Calu3 (cell line): ENCODE results near the gene SPECC1. TPM values are rescaled to one million over a fixed set of nuclear protein-coding genes. Genes with fewer than 3 reads are reported as not detected.
"Not testable (repeated sequence)": the region's sequence is repeated elsewhere in the genome, so short reads cannot be mapped to it uniquely, and the experiment has no call there.

Experiments
- BruUV-seq: library from RNA; stranded (reverse); fragments of 400-500 nt; replicated peaks from 2 replicates; lab custom pipeline; 2021; lab: Mats Ljungman, UMichigan
- CTCF ChIA-PET: fragments of 300-600 bp; sonication (Branson Sonifier 250); formaldehyde crosslinking; loops from one replicate; lab custom pipeline; 2022; ENCODE audit warnings: antibody characterized with exemption; lab: Charles Lee
- DNase-seq: peaks from one replicate; pipeline ENCODE4 v3.0.0; 2022
- H3K27ac Mint-ChIP-seq: one replicate; pipeline ENCODE4 v1.8.0; 2022; ENCODE audit warnings: mixed read lengths; ENCODE audit not compliant: unreplicated experiment
- H3K27me3 Mint-ChIP-seq: one replicate; pipeline ENCODE4 v1.8.0; 2022; ENCODE audit warnings: mixed read lengths; ENCODE audit not compliant: unreplicated experiment
- H3K36me3 Mint-ChIP-seq: one replicate; pipeline ENCODE4 v1.8.0; 2022; ENCODE audit warnings: mild to moderate bottlenecking, moderate library complexity, mixed read lengths; ENCODE audit not compliant: insufficient read depth, unreplicated experiment
- H3K4me1 Mint-ChIP-seq: one replicate; pipeline ENCODE4 v1.8.0; 2022; ENCODE audit warnings: mild to moderate bottlenecking, low read depth, mixed read lengths; ENCODE audit not compliant: unreplicated experiment
- H3K4me3 Mint-ChIP-seq: one replicate; pipeline ENCODE4 v1.8.0; 2022; ENCODE audit warnings: mild to moderate bottlenecking, low read depth, moderate library complexity, mixed read lengths; ENCODE audit not compliant: unreplicated experiment
- H3K9me3 Mint-ChIP-seq: one replicate; pipeline ENCODE4 v1.8.0; 2022; ENCODE audit warnings: low read depth, mixed read lengths; ENCODE audit not compliant: unreplicated experiment
- CTCF ChIP-seq: fragments of 200-600 bp; IDR thresholded peaks from one replicate; pipeline ENCODE4 v1.8.0; 2022; ENCODE audit warnings: antibody characterized with exemption; ENCODE audit not compliant: unreplicated experiment
- intact Hi-C: fragments of 100-400 bp; cut with micrococcal nuclease; formaldehyde crosslinking; loops from one replicate; pipeline ENCODE4 v1.10.0; 2022; ENCODE audit not compliant: unreplicated experiment
- total RNA-seq: library from RNA; stranded (reverse); gene quantifications from 2 replicates; pipeline ENCODE4 v1.2.3, GENCODE V29; 2022

Gene SPECC1
- total RNA-seq, 1 experiment from 2014 or later, result 53.5 TPM

- H3K9me3 Mint-ChIP-seq, BruUV-seq, H3K27ac Mint-ChIP-seq, H3K4me3 Mint-ChIP-seq, H3K36me3 Mint-ChIP-seq, H3K4me1 Mint-ChIP-seq, H3K27me3 Mint-ChIP-seq: not testable (repeated sequence)
- peak; percentile 93 for TF ChIP-seq CTCF
- intact Hi-C loops, result loop anchor here (2.0 kb wide), 1 partner anchor 200 kb away; no protein-coding TSS in a partner anchor
- peak; percentile 42 for DNase-seq
- CTCF ChIA-PET, result interaction anchor here (0.7 kb wide), 1 partner anchor 328 kb away, joined by 3 read pairs; no protein-coding TSS in a partner anchor
These were observed 311.5 kb downstream of the SPECC1 start for GRCh38 chr17:20320535-20321229.

- H3K27ac Mint-ChIP-seq, H3K4me1 Mint-ChIP-seq, H3K4me3 Mint-ChIP-seq, H3K9me3 Mint-ChIP-seq, DNase-seq, BruUV-seq, H3K36me3 Mint-ChIP-seq, H3K27me3 Mint-ChIP-seq: not testable (repeated sequence)
- CTCF ChIA-PET, result interaction anchor here (0.7 kb wide), 1 partner anchor 328 kb away, joined by 3 read pairs; no protein-coding TSS in a partner anchor
- intact Hi-C loops, result loop anchor here (2.0 kb wide), 1 partner anchor 201 kb away; no protein-coding TSS in a partner anchor
These were observed 312.2 kb downstream of the SPECC1 start for GRCh38 chr17:20321357-20321756.

- H3K4me3 Mint-ChIP-seq, H3K9me3 Mint-ChIP-seq, H3K27ac Mint-ChIP-seq, CTCF ChIA-PET, H3K27me3 Mint-ChIP-seq, H3K4me1 Mint-ChIP-seq, intact Hi-C loops, BruUV-seq, DNase-seq, H3K36me3 Mint-ChIP-seq: not testable (repeated sequence)
These were observed 318.6 kb downstream of the SPECC1 start for GRCh38 chr17:20327739-20328138.

GRCh38 chr17:20351405-20351804, 342.2 kb downstream of the SPECC1 start:
- CTCF ChIA-PET, H3K27me3 Mint-ChIP-seq, H3K27ac Mint-ChIP-seq, H3K36me3 Mint-ChIP-seq, H3K9me3 Mint-ChIP-seq, H3K4me1 Mint-ChIP-seq, H3K4me3 Mint-ChIP-seq, intact Hi-C loops, DNase-seq, BruUV-seq: not testable (repeated sequence)

- CTCF ChIA-PET, H3K4me1 Mint-ChIP-seq, DNase-seq, H3K36me3 Mint-ChIP-seq, H3K9me3 Mint-ChIP-seq, H3K4me3 Mint-ChIP-seq, H3K27ac Mint-ChIP-seq, intact Hi-C loops, BruUV-seq, H3K27me3 Mint-ChIP-seq: not testable (repeated sequence)
These were observed 343.4 kb downstream of the SPECC1 start for GRCh38 chr17:20352567-20352966.

- H3K4me1 Mint-ChIP-seq, H3K4me3 Mint-ChIP-seq, H3K27me3 Mint-ChIP-seq, intact Hi-C loops, BruUV-seq, DNase-seq, CTCF ChIA-PET, H3K9me3 Mint-ChIP-seq, H3K36me3 Mint-ChIP-seq, H3K27ac Mint-ChIP-seq: not testable (repeated sequence)
These were observed 354.7 kb downstream of the SPECC1 start for GRCh38 chr17:20363846-20364245.

Other genes starting within 250 kb of the SPECC1 start
- gene ULK2, start 141.4 kb upstream of the SPECC1 start, total RNA-seq, result 4.3 and 4.7 TPM in 2 replicates
- 25.2 and 27.7 TPM in 2 replicates for gene AKAP10, start 31.5 kb upstream of the SPECC1 start, total RNA-seq